Measurements from ENCODE around the gene ACTR5. TPM values are rescaled to one million over a fixed set of nuclear protein-coding genes. Genes with fewer than 3 reads are reported as not detected.

ACTR5 gene
- total and polyA plus RNA-seq, 2 of the 13 experiments (the other 11 are each of a cell fraction or from before 2014, with no cell fraction given): 19.5 to 20.5 TPM

GRCh38 chr20:38727607-38728190 is 20.6 kb upstream of the ACTR5 start:
- Histone ChIP-seq H3K4me3 (replicated peaks in 1 of 3; ENCODE audit: insufficient read depth in 1 of 3, low read depth in 2 of 3, low read length in 3 of 3) (no peak overlapping the region), H3K36me3 (replicated peaks in 1 of 2; ENCODE audit: control insufficient read depth in 1 of 2, insufficient read depth in 2 of 2, low read length in 2 of 2) (no peaks in the 10 kb centered on the region), H3K27me3 (ENCODE audit: control insufficient read depth in 1 of 2, insufficient read depth in 2 of 2, low read length in 2 of 2) (peaks cover 45 to 90% of the 10 kb centered on the region in 2 experiments), H3K4me2 (ENCODE audit: low read depth, low read length) (no peak overlapping the region), H3K9ac (ENCODE audit: insufficient read depth, low read depth, low read length) (no peak overlapping the region), H2AFZ (ENCODE audit: low read length) (no peak overlapping the region), H3K79me2 (ENCODE audit: insufficient read depth, low read length) (no peaks in the 10 kb centered on the region), H3K4me1 (ENCODE audit: insufficient read depth, low read length) (peaks cover 15% of the 10 kb centered on the region), H4K20me1 (ENCODE audit: insufficient read depth, low read length) (peaks cover 8% of the 10 kb centered on the region; the same call in 1 of the 2 replicates), H3K9me3 (ENCODE audit: low read length) (no peaks in the 10 kb centered on the region), H3K27ac (ENCODE audit: extremely low read length, insufficient read depth, low read length) (no peak overlapping the region)
- in situ Hi-C loops (cut with HindIII; ENCODE audit: extremely low pct_ligation_motif_present, low pct_unique_long_range_greater_than_20kb): loop anchor here (25.0 kb wide), 1 partner anchor 290 kb away; the partner anchor contains the start of gene SNHG17
- ChIA-PET POLR2A (no interaction called here), CTCF (ENCODE audit: low intra/inter-chr PET ratio, low total read pairs) (interaction anchor here (1.5 to 3.4 kb wide), 3 partner anchors 24 to 81 kb away, joined by 9 to 24 read pairs (median 21); no protein-coding TSS in a partner anchor)
- BruUV-seq (replicated peaks): no TSS peak
- intact Hi-C loops (cut with micrococcal nuclease; ENCODE audit: unreplicated experiment): loop anchor here (5.0 kb wide), 1 partner anchor 165 kb away; no protein-coding TSS in a partner anchor
- FAIRE-seq (no peak), DNase-seq (ENCODE audit: low spot score) (no peak), ATAC-seq (no peak)
- WGBS (ENCODE audit: low lambda C conversion rate): 55% methylated on average over 46 of the region's 46 CpGs
- TF ChIP-seq PHF5A (CRISPR knock-in tag; IDR thresholded peaks at IDR 0.05; ENCODE audit: low read depth, unreplicated experiment): no peak
- TF ChIP-seq NFIB (CRISPR knock-in tag; IDR thresholded peaks at IDR 0.05; ENCODE audit: borderline replicate concordance): 0 out of 2 replicates have a peak, but pooled peaks have one; percentile 42
- TF ChIP-seq ZHX1 (CRISPR knock-in tag; IDR thresholded peaks at IDR 0.05; ENCODE audit: low read depth): no peak; the same call in 1 of the 2 replicates
- no peak for TF ChIP-seq ZNF33A (CRISPR knock-in tag; IDR thresholded peaks at IDR 0.05; ENCODE audit: borderline replicate concordance)
- TF ChIP-seq SAFB2 (CRISPR knock-in tag; IDR thresholded peaks at IDR 0.05; ENCODE audit: borderline replicate concordance, low read depth): no peak; the same call in 1 of the 2 replicates
- TF ChIP-seq RFX5 (IDR thresholded peaks at IDR 0.05; ENCODE audit: low read depth, low read length): no peak
- no peak for TF ChIP-seq DBP (CRISPR knock-in tag; IDR thresholded peaks at IDR 0.05; ENCODE audit: not compliant biosample characterization)
- no peak for TF ChIP-seq MAZ (IDR thresholded peaks at IDR 0.05; ENCODE audit: borderline replicate concordance, low read depth, low read length)
- peak; percentile 13; the same call in 1 of the 2 replicates for TF ChIP-seq MAZ (CRISPR knock-in tag; IDR thresholded peaks at IDR 0.05; ENCODE audit: low read depth)
- no peak for TF ChIP-seq ZFY (CRISPR knock-in tag; IDR thresholded peaks at IDR 0.05)
- TF ChIP-seq ZNF841 (CRISPR knock-in tag; IDR thresholded peaks at IDR 0.05; ENCODE audit: borderline replicate concordance): no peak
- no peak for TF ChIP-seq REL (CRISPR knock-in tag; conservative IDR thresholded peaks at IDR 0.05)
- TF ChIP-seq RFX1 (IDR thresholded peaks at IDR 0.05): no peak
- no peak for TF ChIP-seq ZNF615 (CRISPR knock-in tag; IDR thresholded peaks at IDR 0.05; ENCODE audit: borderline replicate concordance)
- TF ChIP-seq SP4 (CRISPR knock-in tag; IDR thresholded peaks at IDR 0.05): peak; percentile 36; the same call in 1 of the 2 replicates
- TF ChIP-seq ZNF800 (CRISPR knock-in tag; IDR thresholded peaks at IDR 0.05): 0 out of 2 replicates have a peak, but pooled peaks have one; percentile 29
- no peak; the same call in 1 of the 2 replicates for TF ChIP-seq PHF8 (CRISPR knock-in tag; IDR thresholded peaks at IDR 0.05)
- no peak for TF ChIP-seq ZNF597 (CRISPR knock-in tag; IDR thresholded peaks at IDR 0.05)
